MM.1S (cell line): ENCODE data around the gene ARHGEF10L.

Experiments
- DNase-seq: peaks from one replicate; pipeline ENCODE4 v3.0.0-alpha.2; 2015
- H2AFZ ChIP-seq: fragments of 300-600 bp; sonication (generic); 2 replicates; pipeline ENCODE4 v1.6.0; 2016; ENCODE audit warnings: antibody characterized with exemption, low read length
- H3F3A ChIP-seq: fragments of 300-600 bp; sonication (generic); 2 replicates; pipeline ENCODE4 v1.6.1; 2016; ENCODE audit warnings: mild to moderate bottlenecking, antibody characterized with exemption, low read length, moderate library complexity, mixed read lengths; ENCODE audit not compliant: insufficient read depth
- H3K27ac ChIP-seq: fragments of 300-600 bp; sonication (generic); 2 replicates; pipeline ENCODE4 v1.5.1; 2016; ENCODE audit warnings: mild to moderate bottlenecking, low read length
- H3K27me3 ChIP-seq: fragments of 300-600 bp; sonication (generic); replicated peaks from 2 replicates; pipeline ENCODE4 v1.6.0; 2016; ENCODE audit warnings: low read length; ENCODE audit not compliant: insufficient read depth
- H3K36me3 ChIP-seq: fragments of 300-600 bp; sonication (generic); replicated peaks from 2 replicates; pipeline ENCODE4 v1.6.1; 2016; ENCODE audit warnings: mild to moderate bottlenecking, low read length, mixed read lengths; ENCODE audit not compliant: insufficient read depth
- H3K4me1 ChIP-seq: fragments of 300-600 bp; sonication (generic); 2 replicates; pipeline ENCODE4 v1.6.1; 2016; ENCODE audit warnings: low read length, mixed read lengths
- H3K4me2 ChIP-seq: fragments of 300-600 bp; sonication (generic); 2 replicates; pipeline ENCODE4 v1.6.0; 2016; ENCODE audit warnings: low read depth, low read length
- H3K4me3 ChIP-seq: fragments of 300-600 bp; sonication (generic); 2 replicates; pipeline ENCODE4 v1.5.1; 2016; ENCODE audit warnings: low read length, mixed read lengths
- H3K79me2 ChIP-seq: fragments of 300-600 bp; sonication (generic); 2 replicates; pipeline ENCODE4 v1.6.1; 2016; ENCODE audit warnings: mixed run types, low read length, mixed read lengths
- H3K9ac ChIP-seq: fragments of 300-600 bp; sonication (generic); 2 replicates; pipeline ENCODE4 v1.6.1; 2016; ENCODE audit warnings: low read length, mixed read lengths
- H3K9me2 ChIP-seq: fragments of 300-600 bp; sonication (generic); replicated peaks from 2 replicates; pipeline ENCODE4 v1.6.1; 2016; ENCODE audit warnings: mild to moderate bottlenecking, low read length, mixed read lengths; ENCODE audit not compliant: insufficient read depth
- H3K9me3 ChIP-seq: fragments of 300-600 bp; sonication (generic); replicated peaks from 2 replicates; pipeline ENCODE4 v1.6.1; 2016; ENCODE audit warnings: mild to moderate bottlenecking, low read length, mixed read lengths; ENCODE audit not compliant: insufficient read depth
- H4K20me1 ChIP-seq: fragments of 300-600 bp; sonication (generic); 2 replicates; pipeline ENCODE4 v1.6.1; 2016; ENCODE audit warnings: mild to moderate bottlenecking, low read length, moderate library complexity, mixed read lengths; ENCODE audit not compliant: insufficient read depth
- CTCF ChIP-seq: fragments of 300-600 bp; sonication (generic); IDR thresholded peaks from 2 replicates; pipeline ENCODE4 v1.5.1; 2016; ENCODE audit warnings: antibody characterized with exemption, low read length, mixed read lengths
- EZH2 ChIP-seq: fragments of 300-600 bp; sonication (generic); optimal IDR thresholded peaks from 2 replicates; pipeline ENCODE3; 2017; ENCODE audit warnings: low read depth, mild to moderate bottlenecking, antibody characterized with exemption, low read length, mixed read lengths
- EZH2phosphoT487 ChIP-seq: fragments of 300-600 bp; sonication (generic); IDR thresholded peaks from 2 replicates; pipeline ENCODE4 v1.6.1; 2018; ENCODE audit warnings: antibody characterized with exemption, low read length

The ARHGEF10L gene

GRCh38 chr1:17525996-17526686 is 13.4 kb upstream of the ARHGEF10L start:
- Histone ChIP-seq H3K4me2 (no peak overlapping the region), H3K4me3 (no peak overlapping the region), H3K79me2 (no peaks in the 10 kb centered on the region), H2AFZ (no peak overlapping the region), H3K27me3 (peaks cover 73% of the 10 kb centered on the region), H3K9me2 (no peaks in the 10 kb centered on the region), H3F3A (no peaks in the 10 kb centered on the region), H3K27ac (no peak overlapping the region), H4K20me1 (no peaks in the 10 kb centered on the region), H3K9me3 (no peaks in the 10 kb centered on the region), H3K4me1 (no peaks in the 10 kb centered on the region), H3K36me3 (no peaks in the 10 kb centered on the region), H3K9ac (no peak overlapping the region)
- TF ChIP-seq CTCF, result no peak
- no peak for DNase-seq

GRCh38 chr1:17527036-17527914 is 12.2 kb upstream of the ARHGEF10L start:
- Histone ChIP-seq H2AFZ (no peak overlapping the region), H3K79me2 (no peaks in the 10 kb centered on the region), H3K9me3 (no peaks in the 10 kb centered on the region), H3K27ac (no peak overlapping the region), H3K36me3 (no peaks in the 10 kb centered on the region), H3K27me3 (peaks cover 68% of the 10 kb centered on the region), H3F3A (no peaks in the 10 kb centered on the region), H3K9ac (no peak overlapping the region), H3K9me2 (no peaks in the 10 kb centered on the region), H3K4me2 (no peak overlapping the region), H4K20me1 (no peaks in the 10 kb centered on the region), H3K4me3 (no peak overlapping the region), H3K4me1 (no peaks in the 10 kb centered on the region)
- TF ChIP-seq EZH2phosphoT487 (no peak), CTCF (no peak), EZH2 (no peak)
- DNase-seq, result no peak

GRCh38 chr1:17529381-17529780 is 10.1 kb upstream of the ARHGEF10L start:
- Histone ChIP-seq H3K4me1 (no peaks in the 10 kb centered on the region), H3K79me2 (no peaks in the 10 kb centered on the region), H3K27ac (no peak overlapping the region), H3K9ac (no peak overlapping the region), H3K4me2 (no peak overlapping the region), H3F3A (no peaks in the 10 kb centered on the region), H3K4me3 (no peak overlapping the region), H3K27me3 (peaks cover 64% of the 10 kb centered on the region), H2AFZ (no peak overlapping the region), H4K20me1 (no peaks in the 10 kb centered on the region), H3K36me3 (no peaks in the 10 kb centered on the region), H3K9me3 (no peaks in the 10 kb centered on the region), H3K9me2 (no peaks in the 10 kb centered on the region)
- TF ChIP-seq EZH2phosphoT487, result no peak
- DNase-seq, result no peak

- H3K27ac ChIP-seq, result no peak overlapping the region
- TF ChIP-seq CTCF (no peak), EZH2 (no peak), EZH2phosphoT487 (no peak)
- peaks cover 51% of the 10 kb centered on the region for H3K27me3 ChIP-seq
Observed at GRCh38 chr1:17531343-17531681, 8.2 kb upstream of the ARHGEF10L start.

More at GRCh38 chr1:17531343-17531681, 8.2 kb upstream of the ARHGEF10L start:
- no peaks in the 10 kb centered on the region for H3K4me1 ChIP-seq
- no peaks in the 10 kb centered on the region for H3K9me2 ChIP-seq
- no peaks in the 10 kb centered on the region for H3K9me3 ChIP-seq
- H3K79me2 ChIP-seq, result no peaks in the 10 kb centered on the region
- no peak overlapping the region for H3K4me3 ChIP-seq
- H3K36me3 ChIP-seq, result no peaks in the 10 kb centered on the region
- H3K9ac ChIP-seq, result no peak overlapping the region
- no peak overlapping the region for H2AFZ ChIP-seq
- no peaks in the 10 kb centered on the region for H4K20me1 ChIP-seq
- no peaks in the 10 kb centered on the region for H3F3A ChIP-seq
- DNase-seq, result no peak
- H3K4me2 ChIP-seq, result no peak overlapping the region
